Gastrocnemius medialis (tissue), 4 donors: ENCODE results near the gene RAD23B. TPM values are rescaled to one million over a fixed set of nuclear protein-coding genes. Genes with fewer than 3 reads are reported as not detected.

Experiments
- ATAC-seq, 2 donors: fragments of 150-250 bp; one replicate each; pipeline ENCODE4 v1.9.1; 2016
- DNase-seq, 2 donors: peaks; one replicate each; pipeline ENCODE4 v3.0.0-alpha.2; 2019
- H3K27ac ChIP-seq, 4 donors: fragments of 200-600 bp; sonication (generic); 1 replicate in 1 of 4; 2 replicates in 3 of 4; pipeline ENCODE4 v1.5.1; 2016 to 2018; ENCODE audit warnings: mild to moderate bottlenecking in 2 of 4, moderate library complexity in 1 of 4
- H3K27me3 ChIP-seq, 3 donors: fragments of 200-600 bp; sonication (generic) in 2 of 3; 1 replicate in 1 of 3; 2 replicates in 2 of 3; pipeline versions ENCODE4 v1.5.1 to v1.6.0; 2016 to 2019; ENCODE audit warnings: mild to moderate bottlenecking in 1 of 3, moderate library complexity in 1 of 3
- H3K36me3 ChIP-seq, 2 donors: fragments of 200-600 bp; sonication (generic) in 1 of 2; one replicate each; pipeline ENCODE4 v1.5.1; 2017 to 2018
- H3K4me1 ChIP-seq, 2 donors: fragments of 200-600 bp; sonication (generic) in 1 of 2; one replicate each; pipeline ENCODE4 v1.5.1; 2016 to 2017; ENCODE audit warnings: mild to moderate bottlenecking in 2 of 2
- H3K4me3 ChIP-seq, 4 donors: fragments of 200-600 bp; sonication (generic) in 3 of 4; 1 replicate in 1 of 4; 2 replicates in 3 of 4; pipeline ENCODE4 v1.5.1; 2016 to 2019; ENCODE audit warnings: mild to moderate bottlenecking in 2 of 4
- H3K9me3 ChIP-seq, 3 donors: fragments of 200-600 bp; sonication (generic) in 2 of 3; 1 replicate in 1 of 3; 2 replicates in 2 of 3; pipeline ENCODE4 v1.5.1; 2016 to 2019
- POLR2A ChIP-seq, 2 donors: fragments of 450-650 bp; IDR thresholded peaks; one replicate each; pipeline ENCODE4 v1.6.1; 2017; ENCODE audit warnings: antibody characterized with exemption in 2 of 2, mild to moderate bottlenecking in 2 of 2, moderate library complexity in 2 of 2
- in situ Hi-C, 4 donors: fragments of 200-750 bp; cut with MboI; loops; one replicate each; pipeline versions ENCODE4 v1.15.0 to v1.8.0; 2017; ENCODE audit warnings: low sequenced_read_pairs in 4 of 4
- intact Hi-C: fragments of 100-400 bp; cut with DNase I; formaldehyde crosslinking; loops from one replicate; pipeline ENCODE4 v1.15.1; 2023; ENCODE audit warnings: low total_unique reads
- total RNA-seq, 4 donors: library from RNA; depleted of rRNA; stranded (reverse); fragments of >200 nt; gene quantifications; one replicate each; pipeline versions ENCODE4 v1.1.0 to v1.2.3, GENCODE V29; 2016
- TF ChIP-seq, protein P1 (sequence below), 5 experiments: fragments of 450-650 bp in 3 of 5; fragments of 200-600 bp in 2 of 5; sonication (generic) in 2 of 5; IDR thresholded peaks in 4 of 5; conservative IDR thresholded peaks in 1 of 5; 1 replicate in 4 of 5; 2 replicates in 1 of 5; pipeline ENCODE4 v1.5.1; 2016 to 2019; ENCODE audit warnings: antibody characterized with exemption in 5 of 5, mild to moderate bottlenecking in 3 of 5, moderate library complexity in 3 of 5

Gene RAD23B
- total RNA-seq, 4 donors from 2014 or later, result 163 to 249 (median 188) TPM

DNA sequence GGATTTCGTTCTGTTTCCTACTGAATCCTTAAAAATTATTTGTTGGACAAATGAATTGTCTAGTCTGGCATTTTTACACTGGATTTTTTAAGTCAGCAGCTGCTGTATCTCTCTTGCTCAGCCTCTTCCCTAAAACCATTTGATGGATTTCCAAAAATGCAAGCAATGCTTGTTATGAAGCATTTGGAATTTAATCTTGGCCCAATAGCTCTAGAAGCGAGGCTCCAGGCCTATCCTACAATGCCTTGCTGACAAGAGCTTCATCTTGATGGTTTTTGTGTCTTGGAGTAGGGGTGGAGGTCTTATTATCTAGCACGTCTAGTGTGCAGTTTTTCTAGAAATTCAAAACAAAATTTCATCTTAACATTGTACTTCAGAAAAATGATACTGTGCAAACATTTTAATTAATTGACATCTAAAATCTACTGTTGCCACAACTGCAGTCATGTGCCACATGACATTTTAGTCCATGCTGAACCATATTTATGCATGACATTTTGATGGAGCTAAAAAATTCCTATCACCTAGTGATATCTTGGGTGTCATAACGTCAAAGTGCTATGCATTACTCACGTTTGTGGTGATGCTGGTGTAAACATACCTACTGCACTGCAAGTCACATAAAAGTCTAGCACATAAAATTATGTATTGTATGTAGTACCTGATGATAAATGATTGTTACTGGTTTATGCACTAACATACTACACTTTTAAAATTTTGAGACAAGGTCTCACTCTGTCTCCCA lies 5.9 kb upstream of the RAD23B start:
- no peak for ATAC-seq
- H3K9me3 ChIP-seq, result no peaks in the 10 kb centered on the region
- DNase-seq, result no peak
- intact Hi-C loops (no loop called here), in situ Hi-C loops (loop anchor here in 1 of 4 donors (25.0 kb wide), 1 partner anchor 1835 kb away; the partner anchor contains the start of gene TMEM245)
- H3K27ac ChIP-seq, result no peak overlapping the region
- H3K36me3 ChIP-seq, result no peaks in the 10 kb centered on the region
- peaks cover 3 to 13% of the 10 kb centered on the region in 2 donors for H3K4me1 ChIP-seq
- H3K27me3 ChIP-seq, result no peaks in the 10 kb centered on the region
- no peak overlapping the region for H3K4me3 ChIP-seq
- no peak for TF ChIP-seq POLR2A (IDR thresholded peaks at IDR 0.05)
- TF ChIP-seq, protein P1, sequence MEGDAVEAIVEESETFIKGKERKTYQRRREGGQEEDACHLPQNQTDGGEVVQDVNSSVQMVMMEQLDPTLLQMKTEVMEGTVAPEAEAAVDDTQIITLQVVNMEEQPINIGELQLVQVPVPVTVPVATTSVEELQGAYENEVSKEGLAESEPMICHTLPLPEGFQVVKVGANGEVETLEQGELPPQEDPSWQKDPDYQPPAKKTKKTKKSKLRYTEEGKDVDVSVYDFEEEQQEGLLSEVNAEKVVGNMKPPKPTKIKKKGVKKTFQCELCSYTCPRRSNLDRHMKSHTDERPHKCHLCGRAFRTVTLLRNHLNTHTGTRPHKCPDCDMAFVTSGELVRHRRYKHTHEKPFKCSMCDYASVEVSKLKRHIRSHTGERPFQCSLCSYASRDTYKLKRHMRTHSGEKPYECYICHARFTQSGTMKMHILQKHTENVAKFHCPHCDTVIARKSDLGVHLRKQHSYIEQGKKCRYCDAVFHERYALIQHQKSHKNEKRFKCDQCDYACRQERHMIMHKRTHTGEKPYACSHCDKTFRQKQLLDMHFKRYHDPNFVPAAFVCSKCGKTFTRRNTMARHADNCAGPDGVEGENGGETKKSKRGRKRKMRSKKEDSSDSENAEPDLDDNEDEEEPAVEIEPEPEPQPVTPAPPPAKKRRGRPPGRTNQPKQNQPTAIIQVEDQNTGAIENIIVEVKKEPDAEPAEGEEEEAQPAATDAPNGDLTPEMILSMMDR (IDR thresholded peaks at IDR 0.05 in 4 of 5, conservative IDR thresholded peaks at IDR 0.05 in 1 of 5), result no peak

DNA sequence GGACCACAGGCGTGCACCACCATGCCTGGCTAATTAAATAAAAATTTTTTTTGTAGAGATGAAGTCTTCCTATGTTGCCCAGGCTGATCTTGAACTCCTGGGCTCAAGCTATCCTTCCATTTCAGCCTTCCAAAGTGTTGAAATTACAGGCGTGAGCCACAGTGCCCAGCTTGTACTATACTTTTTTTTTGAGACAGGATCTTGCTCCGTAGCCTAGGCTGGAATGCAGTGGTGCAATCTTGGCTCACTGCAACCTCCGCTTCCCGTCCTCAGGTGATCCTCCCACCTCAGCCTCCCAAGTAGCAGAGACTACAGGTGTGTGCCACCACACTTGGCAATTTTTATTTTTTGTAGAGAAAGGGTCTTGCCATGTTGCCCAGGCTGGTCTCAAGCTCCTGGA lies 5.3 kb upstream of the RAD23B start:
- Histone ChIP-seq H3K27me3 (no peaks in the 10 kb centered on the region), H3K4me3 (no peak overlapping the region), H3K36me3 (no peaks in the 10 kb centered on the region), H3K27ac (no peak overlapping the region), H3K9me3 (no peaks in the 10 kb centered on the region), H3K4me1 (peaks cover 7 to 14% of the 10 kb centered on the region in 2 donors)
- in situ Hi-C loops (loop anchor here in 1 of 4 donors (25.0 kb wide), 1 partner anchor 1834 kb away; the partner anchor contains the start of gene TMEM245), intact Hi-C loops (no loop called here)
- TF ChIP-seq, protein P1 (IDR thresholded peaks at IDR 0.05 in 4 of 5, conservative IDR thresholded peaks at IDR 0.05 in 1 of 5), result no peak
- TF ChIP-seq POLR2A (IDR thresholded peaks at IDR 0.05), result no peak
- no peak for DNase-seq
- ATAC-seq, result no peak

DNA sequence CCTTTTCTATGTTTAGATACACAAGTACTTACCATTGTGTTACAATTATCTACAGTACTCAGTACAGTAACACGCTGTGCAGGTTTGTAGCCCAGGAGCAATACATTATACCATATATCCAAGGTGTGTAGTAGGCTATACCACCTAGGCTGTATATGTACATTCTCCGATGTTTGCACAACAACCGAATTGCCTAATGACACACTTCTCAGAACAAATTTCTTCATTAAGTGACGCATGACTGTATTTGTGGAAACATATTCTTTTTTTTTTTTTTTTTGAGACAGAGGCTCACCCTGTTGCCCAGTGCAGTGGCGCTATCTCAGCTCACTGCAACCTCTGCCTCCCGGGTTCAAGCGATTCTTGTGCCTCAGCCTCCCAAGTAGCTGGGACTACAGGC lies 4.0 kb upstream of the RAD23B start:
- TF ChIP-seq, protein P1 (IDR thresholded peaks at IDR 0.05 in 4 of 5, conservative IDR thresholded peaks at IDR 0.05 in 1 of 5), result no peak
- TF ChIP-seq POLR2A (IDR thresholded peaks at IDR 0.05), result no peak
- ATAC-seq, result no peak
- no peaks in the 10 kb centered on the region for H3K36me3 ChIP-seq
- H3K27me3 ChIP-seq, result no peaks in the 10 kb centered on the region
- no peaks in the 10 kb centered on the region for H3K9me3 ChIP-seq
- H3K4me1 ChIP-seq, result peaks cover 7 to 14% of the 10 kb centered on the region in 2 donors
- H3K27ac ChIP-seq, result no peak overlapping the region
- intact Hi-C loops (no loop called here), in situ Hi-C loops (loop anchor here in 1 of 4 donors (25.0 kb wide), 1 partner anchor 1833 kb away; the partner anchor contains the start of gene TMEM245)
- H3K4me3 ChIP-seq, result no peak overlapping the region
- DNase-seq, result no peak

DNA sequence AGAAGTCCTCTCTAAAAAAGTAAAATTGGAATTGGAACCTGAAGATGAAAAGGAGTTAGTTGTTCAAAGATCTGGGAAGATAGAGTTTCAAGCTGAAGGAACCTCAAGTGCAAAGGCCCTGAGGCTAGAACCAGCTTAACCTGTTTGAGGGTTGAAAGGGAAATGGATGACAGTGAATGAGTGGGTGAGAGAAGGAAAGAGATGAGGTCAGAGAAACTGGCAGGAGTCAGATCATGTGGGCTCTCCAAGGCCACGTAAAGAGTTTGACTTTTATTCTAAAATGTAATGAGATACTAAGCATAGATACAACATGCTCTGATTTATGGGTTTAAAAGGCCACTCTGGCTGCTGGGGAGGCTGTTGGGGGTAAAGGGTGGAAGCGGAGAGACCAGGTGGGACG lies 2.5 kb upstream of the RAD23B start:
- no peak for TF ChIP-seq POLR2A (IDR thresholded peaks at IDR 0.05)
- TF ChIP-seq, protein P1 (IDR thresholded peaks at IDR 0.05 in 4 of 5, conservative IDR thresholded peaks at IDR 0.05 in 1 of 5), result no peak
- H3K9me3 ChIP-seq, result no peaks in the 10 kb centered on the region
- intact Hi-C loops, result loop anchor here (5.0 kb wide), 2 partner anchors 103 to 418 kb away; partner anchors contain the start of gene ZNF462
- no peak overlapping the region for H3K27ac ChIP-seq
- peaks cover 10 to 20% of the 10 kb centered on the region in 2 donors for H3K4me1 ChIP-seq
- DNase-seq (no peak), ATAC-seq (no peak)
- H3K36me3 ChIP-seq, result no peaks in the 10 kb centered on the region
- no peak overlapping the region for H3K4me3 ChIP-seq
- no peaks in the 10 kb centered on the region for H3K27me3 ChIP-seq
- in situ Hi-C loops, result loop anchor here in 1 of 4 donors (25.0 kb wide), 1 partner anchor 1832 kb away; the partner anchor contains the start of gene TMEM245
